GM23338 (cell line): Measurements from ENCODE around the gene DOCK4. TPM values are rescaled to one million over a fixed set of nuclear protein-coding genes. Genes with fewer than 3 reads are reported as not detected.

Source experiments
- ATAC-seq: fragments of 200-7000 bp; cut with Tn5 transposase; 3 replicates; pipeline ENCODE4 v1.9.1; 2020
- DNase-seq: peaks from one replicate; pipeline ENCODE4 v3.0.0-alpha.2; 2015; ENCODE audit warnings: low spot score
- H2AFZ ChIP-seq: fragments of 200-600 bp; sonication (generic); 2 replicates; pipeline ENCODE4 v1.8.0; 2016; ENCODE audit warnings: antibody characterized with exemption, mild to moderate bottlenecking, moderate library complexity
- H3F3A ChIP-seq: fragments of 200-600 bp; sonication (generic); replicated peaks from 2 replicates; pipeline ENCODE4 v1.8.0; 2017; ENCODE audit warnings: antibody characterized with exemption, mixed run types, low read depth
- H3K27ac ChIP-seq: fragments of 200-600 bp; sonication (generic); 2 replicates; pipeline ENCODE4 v1.6.1; 2016; ENCODE audit warnings: low read depth
- H3K27me3 ChIP-seq: fragments of 200-600 bp; sonication (generic); 2 replicates; pipeline ENCODE4 v1.8.0; 2016; ENCODE audit warnings: mild to moderate bottlenecking, mixed run types, moderate library complexity; ENCODE audit not compliant: insufficient read depth
- H3K36me3 ChIP-seq: fragments of 200-600 bp; sonication (generic); 2 replicates; pipeline ENCODE4 v1.8.0; 2016; ENCODE audit warnings: mild to moderate bottlenecking; ENCODE audit not compliant: insufficient read depth
- H3K4me1 ChIP-seq: fragments of 200-600 bp; sonication (generic); 2 replicates; pipeline ENCODE4 v1.8.0; 2016; ENCODE audit warnings: mild to moderate bottlenecking, moderate library complexity; ENCODE audit not compliant: insufficient read depth
- H3K4me2 ChIP-seq: fragments of 200-600 bp; sonication (generic); 2 replicates; pipeline ENCODE4 v1.7.1; 2017; ENCODE audit warnings: mixed run types
- H3K4me3 ChIP-seq: fragments of 200-600 bp; sonication (generic); 2 replicates; pipeline ENCODE4 v1.6.1; 2016; ENCODE audit warnings: mixed run types
- H3K79me2 ChIP-seq: fragments of 200-600 bp; sonication (generic); replicated peaks from 2 replicates; pipeline ENCODE4 v1.8.0; 2017; ENCODE audit warnings: mild to moderate bottlenecking; ENCODE audit not compliant: insufficient read depth
- H3K9me2 ChIP-seq: fragments of 200-600 bp; sonication (generic); 2 replicates; pipeline ENCODE4 v1.8.0; 2017; ENCODE audit not compliant: insufficient read depth
- H4K20me1 ChIP-seq: fragments of 200-600 bp; sonication (generic); replicated peaks from 2 replicates; pipeline ENCODE4 v1.8.0; 2017; ENCODE audit warnings: mild to moderate bottlenecking; ENCODE audit not compliant: insufficient read depth
- H3K27ac Mint-ChIP-seq: 2 replicates; pipeline ENCODE4 v1.8.0; 2020; ENCODE audit warnings: inconsistent platforms, mild to moderate bottlenecking, moderate library complexity, mixed read lengths
- H3K27me3 Mint-ChIP-seq: 3 replicates; pipeline ENCODE4 v1.8.0; 2022; ENCODE audit warnings: low read depth, mild to moderate bottlenecking, moderate library complexity, mixed read lengths, inconsistent platforms; ENCODE audit not compliant: insufficient read depth, poor library complexity
- H3K36me3 Mint-ChIP-seq: 3 replicates; pipeline ENCODE4 v1.8.0; 2021; ENCODE audit warnings: low read depth, mild to moderate bottlenecking, inconsistent platforms, moderate library complexity, mixed read lengths
- H3K4me1 Mint-ChIP-seq: 3 replicates; pipeline ENCODE4 v1.8.0; 2020; ENCODE audit warnings: mild to moderate bottlenecking, inconsistent platforms, mixed read lengths
- H3K4me3 Mint-ChIP-seq: 3 replicates; pipeline ENCODE4 v1.8.0; 2021; ENCODE audit warnings: moderate library complexity, mild to moderate bottlenecking, inconsistent platforms, mixed read lengths
- H3K9me3 Mint-ChIP-seq: 3 replicates; pipeline ENCODE4 v1.8.0; 2020; ENCODE audit warnings: moderate library complexity, mild to moderate bottlenecking, inconsistent platforms, mixed read lengths
- CREB1 ChIP-seq: fragments of 250-450 bp; sonication (Bioruptor Pico); IDR thresholded peaks from 2 replicates; pipeline ENCODE4 v1.5.0; 2020; ENCODE audit warnings: low read depth, mild to moderate bottlenecking, moderate library complexity
- CTCF ChIP-seq, 2 experiments: fragments of 200-600 bp in 1 of 2; sonication (generic) in 1 of 2; conservative IDR thresholded peaks; 2 replicates each; pipeline versions ENCODE4 v1.5.1 to v1.6.1; 2016 to 2017; ENCODE audit warnings: antibody characterized with exemption in 2 of 2, low read depth in 2 of 2, mild to moderate bottlenecking in 2 of 2, moderate library complexity in 1 of 2
- ETS1 ChIP-seq: IDR thresholded peaks from 2 replicates; pipeline ENCODE4 v1.6.1; 2016; ENCODE audit warnings: antibody characterized with exemption
- EZH2 ChIP-seq: fragments of 200-600 bp; sonication (generic); IDR thresholded peaks from one replicate; pipeline ENCODE4 v1.8.0; 2017; ENCODE audit warnings: antibody characterized with exemption, mild to moderate bottlenecking, low read depth; ENCODE audit not compliant: unreplicated experiment
- EZH2phosphoT487 ChIP-seq: fragments of 200-600 bp; sonication (generic); IDR thresholded peaks from one replicate; pipeline ENCODE4 v1.8.1; 2018; ENCODE audit warnings: antibody characterized with exemption; ENCODE audit not compliant: unreplicated experiment
- JUNB ChIP-seq: IDR thresholded peaks from one replicate; pipeline ENCODE4 v1.6.1; 2016; ENCODE audit warnings: antibody characterized with exemption; ENCODE audit not compliant: unreplicated experiment
- NANOG ChIP-seq: IDR thresholded peaks from 2 replicates; pipeline ENCODE4 v1.6.1; 2016; ENCODE audit warnings: antibody characterized with exemption, borderline replicate concordance
- POLR2AphosphoS5 ChIP-seq: IDR thresholded peaks from 2 replicates; pipeline ENCODE4 v1.6.1; 2016; ENCODE audit warnings: antibody characterized with exemption, low read depth
- REST ChIP-seq: IDR thresholded peaks from one replicate; pipeline ENCODE4 v1.6.1; 2018; ENCODE audit warnings: antibody characterized with exemption; ENCODE audit not compliant: unreplicated experiment
- STAT1 ChIP-seq: IDR thresholded peaks from one replicate; pipeline ENCODE4 v1.6.1; 2016; ENCODE audit warnings: antibody characterized with exemption; ENCODE audit not compliant: unreplicated experiment
- ZNF114 ChIP-seq: fragments of 250-450 bp; sonication (Bioruptor Pico); IDR thresholded peaks from 2 replicates; pipeline ENCODE4 v1.5.0; 2020; ENCODE audit warnings: mild to moderate bottlenecking, moderate library complexity
- ZNF331 ChIP-seq: fragments of 250-450 bp; sonication (Bioruptor Pico); IDR thresholded peaks from 2 replicates; pipeline ENCODE4 v1.5.0; 2020; ENCODE audit warnings: low read depth, mild to moderate bottlenecking, moderate library complexity
- ZNF462 ChIP-seq: fragments of 250-450 bp; sonication (Bioruptor Pico); IDR thresholded peaks from 2 replicates; pipeline ENCODE4 v1.5.0; 2020; ENCODE audit warnings: mild to moderate bottlenecking, moderate library complexity
- polyA plus RNA-seq: library from polyadenylated mRNA; unstranded; fragments of >200 nt; fragmentation: Nextera tagmentation; extraction: Ambion mirVana; gene quantifications from 2 replicates; pipeline ENCODE4 v1.2.1, GENCODE V29; 2016
- total RNA-seq: library from RNA; depleted of rRNA; stranded (reverse); fragments of >200 nt; shearing (Covaris generic); gene quantifications from 2 replicates; pipeline ENCODE4 v1.2.3, GENCODE V29; 2014

Gene DOCK4
- total and polyA plus RNA-seq, 2 experiments from 2014 or later: 6.3 to 33.8 TPM

- H3F3A ChIP-seq: no peaks in the 10 kb centered on the region
- no peaks in the 10 kb centered on the region for H4K20me1 ChIP-seq
- no peak for DNase-seq
- no peak overlapping the region for H3K4me3 ChIP-seq
- Mint-ChIP-seq H3K27ac (no peak overlapping the region), H3K27me3 (peaks cover 5% of the 10 kb centered on the region), H3K4me1 (peaks cover 50% of the 10 kb centered on the region), H3K9me3 (no peaks in the 10 kb centered on the region), H3K4me3 (no peak overlapping the region), H3K36me3 (no peaks in the 10 kb centered on the region)
- TF ChIP-seq JUNB (no peak), EZH2phosphoT487 (no peak), STAT1 (no peak), CREB1 (no peak), ZNF462 (CRISPR knock-in tag) (no peak), REST (no peak), NANOG (no peak), ETS1 (no peak), CTCF (conservative IDR thresholded peaks at IDR 0.05; ENCODE audit: low read depth in 2 of 2) (no peak), POLR2AphosphoS5 (no peak), ZNF114 (CRISPR knock-in tag) (no peak), ZNF331 (CRISPR knock-in tag) (no peak), EZH2 (no peak)
- no peaks in the 10 kb centered on the region for H3K27me3 ChIP-seq
- peaks cover 64% of the 10 kb centered on the region for H3K79me2 ChIP-seq
- ATAC-seq: no peak
- no peak overlapping the region for H3K27ac ChIP-seq
- no peaks in the 10 kb centered on the region for H3K9me2 ChIP-seq
- no peak overlapping the region for H2AFZ ChIP-seq
- peaks cover 30% of the 10 kb centered on the region for H3K4me1 ChIP-seq
- no peak overlapping the region for H3K4me2 ChIP-seq
- no peaks in the 10 kb centered on the region for H3K36me3 ChIP-seq
Measured at GRCh38 chr7:112157072-112157471, 49.1 kb downstream of the DOCK4 start.
